Suppressor macrophage (primary cell): Measurements from ENCODE around the gene RNF115.
"Not testable (repeated sequence)": the region's sequence is repeated elsewhere in the genome, so short reads cannot be mapped to it uniquely, and the experiment has no call there.

Experiments used
- DNase-seq, 4 experiments: peaks; one replicate each; pipeline ENCODE4 v3.0.0-alpha.2; 2020 to 2022
- total RNA-seq, 17 experiments: gene quantifications; one replicate each; lab custom pipeline; 2026; ENCODE audit warnings: mixed read lengths in 6 of 17, inconsistent platforms in 3 of 17; lab: John Stamatoyannopoulos, UW

Gene RNF115
- total RNA-seq, result 43.0 to 132 (median 59.9) reads per million in 17 experiments

DNA sequence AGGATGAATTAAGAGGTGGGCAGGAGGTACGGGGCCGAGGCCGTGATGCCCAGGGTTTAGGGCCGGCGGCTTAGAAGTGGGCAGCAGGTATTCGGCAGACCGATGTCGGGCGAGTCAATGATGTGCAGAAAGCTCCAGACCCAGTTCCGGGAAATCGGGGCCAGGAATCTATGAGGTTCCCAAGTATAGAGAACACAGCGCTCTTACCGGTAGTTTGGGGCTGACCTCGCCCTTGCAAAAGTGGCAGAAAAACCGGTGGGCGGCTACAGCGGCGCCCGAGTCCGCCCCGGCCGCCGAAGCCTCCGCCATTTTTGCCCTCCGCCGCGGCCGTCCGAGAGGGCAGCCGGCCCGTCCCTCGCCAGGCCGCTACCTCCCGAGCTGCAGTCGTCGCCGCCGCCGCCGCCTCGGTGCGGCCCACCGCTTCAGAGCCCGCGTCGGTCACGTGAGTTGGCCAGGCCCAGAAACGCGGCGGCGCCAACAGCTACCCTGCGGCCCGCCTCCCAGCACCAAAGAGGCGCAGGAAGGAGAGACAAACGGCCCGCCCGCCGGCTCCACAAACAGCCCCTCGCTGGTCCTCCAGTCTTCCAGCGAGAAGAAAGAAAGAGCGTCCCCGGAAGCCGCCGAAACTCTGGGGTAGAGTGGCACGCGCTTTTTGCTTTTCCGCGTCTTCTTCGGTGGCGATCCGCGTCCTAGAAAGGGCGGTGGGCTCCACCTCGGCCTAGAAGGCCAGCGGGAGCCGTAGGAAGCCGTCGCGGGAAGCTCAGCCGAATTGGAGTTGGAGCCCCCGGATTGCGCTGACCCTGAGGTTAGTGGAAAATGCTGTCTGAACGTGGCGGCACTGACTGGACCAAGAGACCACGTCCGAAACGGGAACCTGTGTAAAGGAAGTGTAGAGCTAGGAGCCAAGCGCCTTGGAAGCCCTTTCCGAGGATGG, at the start of gene RNF115, which contains the start of gene POLR3C:
Gene RNF115, minus strand, starts transcription at position 531 of the 934 bp plus-strand sequence. Its CDS starts 222 bp downstream, at position 309.
Gene POLR3C, plus strand, starts transcription at position 636 of the 934 bp plus-strand sequence. CDS start 1,577 bp downstream, outside the sequence.
- DNase-seq, result peak; percentile 88 to 95 (median 92)

DNA sequence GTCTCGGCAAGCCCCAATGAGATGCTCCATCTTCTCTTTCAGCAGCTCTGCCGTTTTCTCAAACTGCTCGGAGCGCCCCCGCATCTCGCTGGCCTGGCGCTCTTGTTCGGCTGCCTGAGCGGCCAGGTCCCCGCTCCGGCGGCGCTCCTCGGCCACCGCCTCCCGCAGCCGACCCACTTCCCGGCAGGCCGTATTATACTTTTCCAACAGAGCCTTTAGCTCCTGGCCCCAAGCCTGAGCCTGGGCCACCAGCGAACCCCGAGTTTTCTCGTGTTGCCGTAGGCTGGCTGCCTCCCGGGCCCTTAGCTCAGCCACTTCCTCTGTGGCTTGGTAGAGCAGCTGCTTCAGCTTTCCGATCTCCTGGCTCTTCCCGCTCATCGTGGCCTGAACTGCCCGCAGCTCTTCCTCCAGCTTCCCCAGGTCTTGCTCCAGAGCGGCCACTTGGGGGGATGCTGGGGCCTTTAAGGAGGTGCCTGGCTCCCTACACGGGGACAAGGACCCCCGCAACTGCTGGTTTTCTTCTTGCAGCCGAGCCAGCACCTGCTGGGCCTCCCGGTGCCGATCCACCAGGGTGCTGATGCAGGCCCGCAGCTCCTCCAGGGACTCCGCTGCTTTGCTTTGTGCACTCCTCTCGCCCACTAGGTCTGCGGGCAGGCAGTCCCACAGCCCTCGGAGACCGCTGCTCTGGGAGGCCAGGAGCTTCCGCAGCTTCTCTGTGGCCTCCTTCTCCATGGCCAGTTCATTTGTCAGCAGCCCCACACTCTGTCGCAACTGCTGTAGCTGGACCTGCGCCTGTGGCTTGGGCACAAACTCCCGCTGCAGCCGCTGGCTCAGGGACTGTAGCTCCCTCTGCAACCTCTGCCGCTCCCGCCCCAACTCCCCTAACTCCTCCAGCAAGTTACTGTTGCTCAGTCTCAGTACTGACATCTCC, 48.4 kb upstream of the RNF115 start:
- peak; percentile 64 to 83 (median 76) for DNase-seq

DNA sequence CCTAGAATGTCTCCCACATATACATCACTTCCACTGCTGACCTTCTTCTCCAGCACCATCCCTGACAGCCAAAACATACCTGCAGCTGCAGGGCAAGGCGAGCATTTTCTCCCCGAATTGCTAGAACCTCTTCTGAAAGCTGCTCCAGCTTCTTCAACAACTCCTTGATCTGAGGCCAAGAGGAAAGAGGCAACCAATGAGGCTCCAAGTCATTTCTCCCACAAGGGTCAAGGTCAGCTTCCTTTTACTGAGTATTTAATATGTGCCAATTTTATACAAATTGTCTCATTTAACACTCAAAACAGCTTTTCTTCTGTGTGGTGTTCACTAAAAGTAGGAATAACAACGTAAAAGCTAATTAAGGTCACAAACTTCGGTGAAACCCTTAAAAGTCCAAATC, 44.3 kb upstream of the RNF115 start:
- no peak for DNase-seq

DNA sequence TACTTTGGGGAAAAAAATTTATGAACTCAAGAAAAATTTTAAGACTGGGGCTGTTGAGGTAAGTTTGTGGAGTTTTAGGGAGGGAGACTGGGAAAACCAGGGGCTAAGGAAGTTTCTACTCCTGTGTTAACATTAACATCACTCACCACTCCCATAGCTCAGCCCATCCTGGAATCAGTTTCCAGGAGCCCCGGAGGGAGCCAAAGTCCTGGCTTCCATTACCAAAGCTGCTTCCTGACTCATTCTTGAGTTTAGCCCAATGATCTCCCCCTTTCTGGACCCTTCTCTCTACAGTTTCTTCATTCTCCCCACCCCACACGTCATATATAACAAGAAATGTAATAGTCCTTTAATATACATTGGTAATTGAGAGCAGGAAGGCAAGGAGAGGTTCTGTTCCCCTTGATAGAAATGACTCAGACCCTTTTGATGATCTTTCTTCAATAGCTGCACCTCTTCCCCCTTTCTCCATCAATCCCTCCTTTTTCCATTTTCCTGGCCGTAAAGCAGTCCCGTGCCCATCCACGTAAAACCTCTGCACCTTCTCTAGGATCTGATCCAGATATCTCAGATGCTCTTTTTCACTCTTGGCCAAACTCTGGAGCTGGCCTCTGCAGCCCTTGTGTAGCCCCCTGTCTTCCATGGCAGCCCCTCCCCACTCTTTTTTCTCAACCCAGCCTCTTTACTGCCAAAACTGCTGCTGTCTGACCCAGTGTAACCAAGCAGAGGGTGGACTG, 39.6 kb upstream of the RNF115 start:
- no peak for DNase-seq

DNA sequence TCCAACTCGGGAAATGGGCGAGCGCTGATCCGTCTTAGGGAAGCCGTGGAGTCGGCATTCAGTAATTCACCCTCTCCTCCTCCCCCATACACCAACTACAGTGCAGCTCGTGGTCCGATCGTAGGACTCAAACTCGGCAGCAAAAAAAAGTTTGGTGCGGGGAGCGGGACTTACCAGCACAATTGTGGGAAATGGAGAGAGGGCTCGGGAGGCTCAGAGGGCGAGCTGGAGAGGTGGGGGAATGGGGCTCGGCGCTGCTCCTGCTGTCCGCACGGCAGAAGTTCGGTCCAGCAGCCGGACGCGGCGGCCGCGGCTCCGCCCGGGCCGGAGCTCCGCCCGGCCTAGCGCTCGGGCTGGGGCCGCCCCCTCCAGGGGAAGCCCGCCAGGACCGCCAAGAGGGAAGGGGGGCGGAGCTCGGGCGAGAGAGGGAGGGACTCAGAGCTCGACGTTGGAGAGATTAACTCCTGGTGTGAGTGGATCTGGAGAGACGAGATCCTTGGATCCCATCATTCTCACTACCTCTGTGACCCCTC, 35.7 kb upstream of the RNF115 start:
- peak; percentile 88 to 96 (median 92) for DNase-seq

DNA sequence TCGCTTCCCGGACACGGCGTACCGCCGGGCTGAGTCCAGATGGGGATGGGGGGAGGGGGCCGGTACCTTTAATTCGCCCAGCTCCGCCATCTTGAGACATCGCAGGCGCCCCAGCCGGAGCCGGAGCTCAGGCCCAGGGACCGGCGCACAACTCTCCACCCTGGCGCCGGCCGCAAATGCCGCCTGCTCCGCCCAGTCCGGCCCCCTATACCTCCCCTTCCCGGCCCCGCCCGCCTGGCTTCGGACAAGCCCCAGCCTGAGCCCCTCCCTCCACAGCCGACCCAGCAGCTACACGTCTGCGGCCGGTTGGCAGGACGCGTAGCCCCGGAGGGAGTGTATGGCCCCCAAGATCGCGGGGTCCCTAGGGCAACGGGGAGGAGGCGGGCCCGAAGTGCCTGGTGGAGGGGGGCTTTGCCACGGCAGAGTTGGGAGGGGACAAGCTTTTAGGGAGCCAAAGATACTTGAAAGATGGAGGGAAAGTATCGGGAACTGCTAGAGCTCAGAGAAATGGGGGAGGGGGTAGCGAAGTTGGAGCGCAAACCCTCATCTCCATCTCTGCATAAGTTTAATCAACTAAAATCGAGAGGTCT, 35.1 kb upstream of the RNF115 start, which contains the start of gene PIAS3:
Gene PIAS3, minus strand, starts transcription at position 181 of the 590 bp plus-strand sequence. Its CDS starts 91 bp downstream, at position 90.
- DNase-seq, result peak; percentile 93 to 98 (median 96)

DNA sequence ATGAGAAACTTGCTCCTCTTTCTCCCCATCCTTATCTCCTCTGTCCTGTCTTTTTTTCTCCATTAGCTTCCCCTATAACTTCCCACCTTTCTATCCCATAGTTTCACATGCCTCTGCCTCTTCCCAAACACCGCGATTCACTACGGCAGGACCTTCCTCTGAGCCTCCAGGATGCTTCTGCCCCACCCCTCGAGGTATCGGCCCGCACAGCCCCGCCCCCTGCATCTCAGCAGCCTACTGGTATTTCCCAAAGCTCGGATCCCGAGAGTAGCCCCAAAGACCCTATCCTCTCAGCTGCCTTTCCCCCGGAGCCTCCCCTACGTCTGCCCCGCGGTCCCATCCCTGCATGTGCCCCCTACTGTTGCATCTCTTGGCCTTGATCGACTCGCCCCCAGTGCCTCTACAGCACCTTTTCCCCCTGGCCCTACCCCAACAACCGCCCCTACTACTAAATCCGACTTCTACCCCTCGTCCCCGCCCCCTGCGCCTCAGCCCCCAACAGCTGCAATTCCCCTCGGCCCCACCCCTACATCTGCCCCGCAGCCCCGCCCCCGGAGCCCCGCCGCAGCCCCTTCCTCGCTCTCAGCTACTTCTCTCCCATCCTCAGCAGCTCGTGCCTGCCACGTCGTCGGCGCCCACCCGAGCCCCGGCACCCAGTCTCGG, 34.5 kb upstream of the RNF115 start:
- DNase-seq, result peak in 3 of 4 experiments; percentile 28 to 67 (median 57)

DNA sequence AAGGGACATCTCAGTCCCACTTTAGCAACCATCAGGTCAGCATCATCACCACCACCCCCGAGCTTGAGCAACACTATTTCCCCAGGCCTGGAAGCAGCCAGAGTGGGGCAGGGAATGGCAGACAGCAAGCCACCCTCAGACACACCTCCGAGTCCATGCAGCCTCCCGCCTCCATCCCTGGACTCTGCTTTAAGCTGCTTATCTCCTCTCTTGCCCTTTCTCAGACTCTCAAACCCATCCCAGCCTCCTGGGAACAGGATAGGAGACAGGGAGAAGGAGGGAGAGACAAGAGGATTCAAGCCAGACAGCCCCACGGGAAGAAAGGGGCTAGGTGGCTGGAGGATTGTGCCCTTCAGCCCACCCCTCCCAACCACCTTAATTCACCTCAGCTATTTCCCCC, 33.3 kb upstream of the RNF115 start:
- no peak for DNase-seq

DNA sequence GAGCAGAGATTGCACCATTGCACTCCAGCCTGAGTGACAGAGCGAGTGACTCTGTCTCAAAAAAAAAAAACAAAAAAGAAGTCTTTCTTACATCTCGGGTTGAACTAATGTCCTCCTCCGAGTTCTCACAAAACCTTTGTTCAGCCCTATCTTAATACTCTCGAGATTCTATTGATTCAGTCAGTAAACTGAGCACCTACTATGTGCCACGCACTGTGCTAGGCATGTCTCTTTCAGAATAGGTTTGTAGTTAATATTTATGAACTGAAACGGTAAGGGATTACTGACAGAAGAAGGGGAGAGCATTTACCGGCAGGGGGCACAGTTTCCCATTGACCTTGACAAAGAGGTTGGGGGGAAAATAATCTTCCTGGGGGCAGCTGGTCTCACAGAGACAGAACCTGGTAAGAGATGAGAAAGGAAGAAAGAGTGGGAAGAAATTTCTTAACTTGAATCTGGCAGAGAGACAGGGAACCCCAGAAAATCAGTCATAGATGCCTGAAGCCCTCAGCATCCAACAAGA, 31.6 kb upstream of the RNF115 start:
- no peak for DNase-seq

DNA sequence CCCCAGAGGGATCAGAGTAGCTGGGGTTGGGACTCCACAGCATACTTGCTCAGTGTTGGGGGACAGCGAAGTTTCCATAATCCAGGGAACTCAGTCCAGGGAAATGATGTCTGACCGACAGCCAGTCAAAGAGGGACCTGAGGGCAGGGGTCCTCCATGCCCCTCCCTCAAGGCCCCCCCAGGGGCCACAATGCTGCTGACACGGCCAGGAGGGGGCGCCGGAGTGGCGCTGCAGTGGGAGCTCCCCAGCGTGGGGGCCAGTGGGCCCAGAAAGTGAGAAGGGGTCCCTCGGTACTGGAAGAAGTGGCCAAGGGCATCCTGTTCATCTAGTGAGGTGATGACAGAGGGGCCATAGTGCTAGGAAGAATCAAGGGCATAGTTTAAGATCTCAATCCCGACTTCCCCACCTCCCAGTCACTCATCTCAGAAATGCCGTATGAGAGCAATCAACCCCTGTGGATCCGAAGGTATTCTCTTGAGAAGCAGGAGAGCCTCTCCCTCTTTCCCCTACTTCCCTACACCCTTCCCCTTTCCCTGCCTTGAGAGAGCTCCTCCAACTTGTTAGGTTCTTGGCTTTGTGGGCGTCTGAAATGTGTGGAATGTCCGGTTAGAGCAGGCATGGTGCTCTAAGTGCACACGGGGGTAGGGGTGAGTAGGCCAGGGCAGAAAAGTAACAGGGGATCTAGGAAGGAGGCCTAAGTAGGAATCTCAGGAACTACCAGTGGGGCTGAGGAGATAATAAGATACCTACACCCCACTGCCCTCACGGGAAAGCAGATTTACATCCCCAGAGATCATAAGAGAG, 25.7 kb upstream of the RNF115 start:
- peak in 1 of 4 experiments; percentile 16 for DNase-seq

DNA sequence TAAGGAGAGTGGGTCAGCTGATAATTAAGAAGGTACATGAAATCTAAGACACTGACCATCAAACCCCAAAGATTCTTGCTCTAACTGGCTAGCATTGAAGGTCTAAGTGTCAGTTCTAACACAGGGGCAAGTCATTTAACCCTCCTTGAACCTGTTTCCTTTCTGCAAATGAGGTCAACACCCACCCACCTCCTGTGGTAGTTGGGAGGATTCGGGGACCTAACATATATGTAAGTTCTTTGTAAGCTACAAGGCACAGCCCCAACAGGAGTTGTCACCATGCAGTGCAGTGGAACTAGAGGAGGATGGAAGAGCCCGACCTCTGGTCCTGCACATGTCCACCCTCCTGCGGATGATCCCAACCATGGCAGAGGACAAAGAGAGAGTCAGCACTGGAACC, 23.9 kb upstream of the RNF115 start:
- DNase-seq, result no peak

DNA sequence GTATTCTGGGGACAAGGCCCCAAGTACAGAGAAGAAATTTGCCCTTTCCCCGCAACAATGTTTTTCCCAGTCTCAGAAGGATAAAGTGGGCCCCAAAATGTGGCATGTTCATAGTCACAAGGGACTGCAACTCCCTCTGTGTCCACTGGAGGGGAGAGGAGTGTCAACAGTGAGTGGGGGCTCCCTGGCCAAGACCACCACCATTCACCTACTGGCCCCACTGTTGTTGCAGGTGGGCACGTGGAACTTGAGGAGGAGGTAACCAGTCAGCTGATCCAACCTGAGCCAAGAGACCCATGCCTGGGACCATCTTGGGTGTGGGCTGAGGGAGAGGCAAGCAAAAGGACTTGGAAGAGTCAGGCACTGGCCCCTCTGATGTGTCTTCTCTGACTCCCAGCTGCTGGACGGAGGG, 22.3 kb upstream of the RNF115 start:
- DNase-seq, result peak; percentile 35 to 59 (median 54)

DNA sequence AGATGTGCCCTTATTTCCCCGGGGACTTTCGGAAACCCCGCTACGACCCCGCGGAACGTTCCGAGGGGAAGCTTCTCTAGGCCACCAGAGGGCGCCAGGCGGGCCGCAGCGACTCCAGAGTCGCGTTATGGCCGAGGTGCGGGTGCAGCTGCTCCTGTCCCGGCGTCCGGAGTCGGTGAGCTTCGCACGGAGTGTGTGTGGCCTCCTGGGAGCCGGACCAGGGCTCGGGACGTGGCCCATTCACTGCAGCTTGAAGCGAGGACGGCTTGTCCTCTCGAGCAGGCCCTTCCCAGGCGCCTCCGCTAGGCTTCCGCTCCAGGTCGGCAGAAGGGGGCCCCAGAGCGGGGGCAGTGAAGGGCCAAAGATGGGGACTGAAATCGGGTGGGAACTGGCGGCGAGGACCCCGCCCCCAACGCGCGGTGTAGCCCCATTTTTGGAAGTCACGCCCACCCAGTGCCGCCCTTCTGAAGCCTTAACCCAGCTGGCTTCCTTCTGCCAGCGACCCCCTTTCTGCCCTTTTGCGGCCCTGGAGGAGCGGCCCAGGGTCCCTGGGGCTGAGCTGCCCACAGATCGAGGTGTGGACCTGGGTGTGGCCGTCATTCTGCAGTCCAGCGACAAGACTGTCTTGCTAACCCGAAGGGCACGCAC, 21.7 kb upstream of the RNF115 start, which contains the start of gene NUDT17:
Gene NUDT17, plus strand, starts transcription at position 117 of the 648 bp plus-strand sequence. Its CDS starts 11 bp downstream, at position 128.
- DNase-seq, result peak; percentile 78 to 93 (median 84)

DNA sequence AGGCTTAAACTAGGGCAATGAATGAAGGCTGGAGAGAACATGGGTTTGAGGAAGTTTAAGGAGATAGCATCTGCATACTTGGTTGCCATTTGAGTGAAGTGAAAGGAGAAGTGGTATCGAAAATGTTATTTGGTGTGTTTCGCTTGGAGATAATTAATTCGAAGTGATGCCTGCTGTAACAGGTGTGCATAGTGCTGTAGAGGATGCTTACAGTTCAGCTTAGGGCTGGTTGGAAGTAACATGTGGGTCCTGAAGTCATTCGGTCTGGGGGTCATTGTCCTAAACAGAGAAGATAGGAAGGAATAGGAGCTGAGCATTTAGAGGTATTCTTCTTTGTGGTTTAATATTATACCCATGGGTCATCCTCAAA, 21.2 kb upstream of the RNF115 start:
- DNase-seq, result peak in 3 of 4 experiments; percentile 35 to 72 (median 57)

DNA sequence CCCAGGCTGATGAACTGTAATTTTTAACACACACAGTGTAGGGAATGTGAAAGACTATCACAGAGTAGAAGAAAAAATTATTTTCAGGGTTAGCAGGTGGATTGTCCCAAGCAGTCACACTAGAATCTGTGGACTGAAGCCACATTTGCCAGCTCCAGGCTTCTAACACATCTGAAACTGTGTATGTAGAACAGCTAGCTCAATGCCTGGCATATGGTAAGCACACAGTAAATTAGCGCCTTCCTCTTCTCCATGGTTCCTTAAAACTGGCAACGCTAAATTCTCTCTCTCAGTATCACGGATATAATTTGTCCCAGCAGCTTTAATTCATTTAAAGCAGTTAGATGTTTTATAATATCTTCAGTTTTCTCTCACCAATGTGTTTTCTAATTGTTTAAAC, 19.1 kb upstream of the RNF115 start:
- DNase-seq, result no peak

DNA sequence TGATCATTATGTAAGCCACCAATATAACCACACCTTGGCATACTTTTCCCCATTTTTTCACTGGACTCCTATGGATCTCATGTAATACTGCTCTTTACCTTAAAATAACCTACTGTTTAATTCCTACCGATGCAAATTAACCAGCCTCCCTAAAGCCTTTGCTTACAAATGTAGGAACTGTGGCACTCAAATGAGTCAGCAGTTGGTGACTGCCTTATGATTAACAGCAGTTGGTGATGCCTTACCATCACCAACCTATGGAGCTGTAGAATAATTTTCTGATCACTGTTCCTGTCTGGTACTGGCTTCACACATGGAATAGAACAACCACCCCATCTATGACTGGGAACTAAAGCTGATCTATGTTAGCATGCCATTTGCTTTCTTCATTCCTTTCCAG, 13.8 kb upstream of the RNF115 start:
- peak; percentile 24 to 58 (median 40) for DNase-seq

DNA sequence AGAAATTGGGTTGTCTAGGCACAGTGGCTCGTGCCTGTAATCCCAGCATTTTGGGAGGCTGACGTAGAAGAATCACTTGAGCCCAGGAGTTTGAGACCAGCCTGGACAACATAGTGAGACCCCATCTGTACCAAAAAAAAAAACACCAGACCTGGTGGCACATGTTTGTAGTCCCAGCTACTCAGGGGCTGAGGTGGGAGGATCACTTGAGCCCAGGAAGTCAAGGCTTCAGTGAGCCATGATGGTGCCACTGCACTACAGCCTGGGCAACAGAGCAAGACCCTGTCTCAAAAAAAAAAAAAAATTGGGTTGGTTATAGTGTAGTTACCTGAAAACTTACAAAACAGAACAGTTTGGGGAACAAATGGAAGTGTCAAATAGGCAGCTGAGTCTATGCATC, 6.9 kb upstream of the RNF115 start:
- not testable (repeated sequence) for DNase-seq

DNA sequence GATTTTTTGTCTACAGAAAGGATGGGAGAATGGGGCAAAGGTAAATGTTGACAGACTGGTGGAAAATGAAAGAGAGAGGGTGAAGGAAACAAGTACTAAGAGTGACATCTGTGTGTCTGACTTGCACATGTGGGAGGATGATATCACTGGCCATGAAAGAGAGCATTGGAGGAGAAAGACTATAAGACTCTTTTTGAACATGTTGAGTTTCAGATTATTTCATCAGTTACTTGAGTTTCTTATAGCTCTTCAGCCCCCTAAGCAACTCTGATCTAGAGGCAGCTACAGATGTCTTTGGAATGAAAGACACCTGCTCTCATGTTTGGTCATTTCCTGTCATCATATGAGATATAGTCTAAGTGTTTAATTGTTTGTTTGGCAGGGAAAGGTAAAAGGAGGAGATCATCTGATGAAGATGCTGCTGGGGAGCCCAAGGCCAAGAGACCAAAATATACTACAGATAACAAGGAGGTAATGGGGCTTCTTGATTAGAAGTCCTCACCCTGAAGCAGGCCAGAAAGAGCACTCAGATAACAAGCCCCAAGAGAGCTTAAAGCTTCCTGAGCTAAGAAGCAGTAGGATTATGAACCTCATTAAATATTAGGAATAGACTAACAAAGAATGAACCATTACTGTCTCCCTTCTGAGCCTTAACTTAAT, 4.6 kb upstream of the RNF115 start:
- peak in 1 of 4 experiments; percentile 34 for DNase-seq
